ENCODE measurements around the gene C1QTNF9B. TPM values are rescaled to one million over a fixed set of nuclear protein-coding genes. Genes with fewer than 3 reads are reported as not detected.

C1QTNF9B gene
- total and polyA plus RNA-seq, 5 donors from 2014 or later, result not detected

DNA sequence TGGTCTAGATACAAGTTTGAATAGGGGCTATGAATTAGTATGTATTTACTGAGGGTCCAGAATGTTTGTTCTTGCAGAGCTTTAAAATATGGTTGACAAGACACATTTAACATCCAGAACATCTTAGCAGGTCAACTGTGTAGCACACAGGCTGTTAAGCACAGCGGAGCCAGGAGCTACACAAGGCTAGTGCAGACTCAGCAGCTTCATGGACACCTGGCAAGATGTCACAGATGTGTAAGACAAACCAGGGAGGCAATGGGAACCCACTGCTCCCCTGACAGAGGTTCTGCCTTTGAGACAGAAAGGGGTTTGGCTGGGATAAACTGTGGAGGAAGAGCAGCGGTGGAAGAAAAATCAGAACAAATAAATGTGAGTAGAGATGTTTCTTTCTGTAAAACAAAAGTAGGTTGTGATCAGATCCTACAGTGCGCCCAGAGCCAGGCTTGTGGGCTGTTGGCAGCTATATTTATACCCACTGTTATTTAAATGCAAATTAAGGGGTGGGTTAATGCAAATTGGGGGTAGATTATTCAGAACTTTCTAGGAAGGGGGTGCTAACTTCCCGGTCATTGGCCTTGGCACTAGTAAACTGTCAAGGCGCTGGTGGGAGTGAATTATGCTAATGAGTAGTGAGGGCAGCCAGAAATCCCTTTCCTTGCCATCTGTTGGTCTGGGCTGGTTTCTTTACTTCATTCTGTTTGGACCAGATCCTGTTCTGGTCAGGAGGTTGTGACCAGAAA, 41.1 kb downstream of the C1QTNF9B start:
- Histone ChIP-seq H3K9me3 (ENCODE audit: control insufficient read depth in 2 of 2, low read length in 2 of 2) (no peaks in the 10 kb centered on the region), H3K4me1 (ENCODE audit: control insufficient read depth, insufficient read depth, low read length, poor library complexity, severe bottlenecking) (no peaks in the 10 kb centered on the region), H3K27me3 (ENCODE audit: control insufficient read depth, insufficient read depth, low read length) (no peaks in the 10 kb centered on the region), H3K36me3 (ENCODE audit: control insufficient read depth, insufficient read depth, low read length) (peaks cover 5% of the 10 kb centered on the region), H3K4me3 (ENCODE audit: low read depth, low read length) (no peak overlapping the region), H3K27ac (ENCODE audit: insufficient read depth, low read length, poor library complexity, severe bottlenecking) (no peak overlapping the region)
- H3K9me3 Mint-ChIP-seq, result no peaks in the 10 kb centered on the region
- ATAC-seq (ENCODE audit: low read depth in 2 of 2) (no peak), DNase-seq (no peak)
- H3K4me3 Mint-ChIP-seq, result no peak overlapping the region
- peaks cover 29% of the 10 kb centered on the region for H3K36me3 Mint-ChIP-seq
- H3K27ac Mint-ChIP-seq, result peak overlapping the region in 1 of 3 donors; percentile 59
- H3K27me3 Mint-ChIP-seq, result no peaks in the 10 kb centered on the region
- peaks cover 0 to 5% (median 0%) of the 10 kb centered on the region in 4 donors for H3K4me1 Mint-ChIP-seq

DNA sequence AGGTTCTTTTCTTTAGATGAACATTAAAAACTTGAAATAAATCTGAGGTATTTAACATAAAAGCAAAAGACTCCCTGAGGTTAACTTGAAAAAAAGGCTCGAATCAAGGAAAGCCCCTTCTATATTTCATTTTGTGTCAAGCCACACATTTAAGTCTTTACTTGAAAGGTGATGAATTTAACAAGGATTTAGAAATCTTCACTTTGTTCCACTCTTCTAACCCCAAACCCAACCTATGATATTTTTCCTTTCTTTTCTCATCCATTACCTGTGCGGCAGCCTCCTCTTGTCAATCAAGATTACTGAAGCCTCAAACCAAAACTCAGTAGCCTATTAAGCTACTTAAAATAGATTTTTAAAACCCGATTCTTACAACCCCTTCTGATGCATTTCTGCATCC, 41.9 kb downstream of the C1QTNF9B start:
- H3K27me3 Mint-ChIP-seq, result no peaks in the 10 kb centered on the region
- ATAC-seq (ENCODE audit: low read depth in 2 of 2), result no peak
- H3K9me3 Mint-ChIP-seq, result no peaks in the 10 kb centered on the region
- H3K36me3 Mint-ChIP-seq, result peaks cover 31% of the 10 kb centered on the region
- Histone ChIP-seq H3K4me3 (ENCODE audit: low read depth, low read length) (no peak overlapping the region), H3K27me3 (ENCODE audit: control insufficient read depth, insufficient read depth, low read length) (no peaks in the 10 kb centered on the region), H3K9me3 (ENCODE audit: control insufficient read depth in 2 of 2, low read length in 2 of 2) (no peaks in the 10 kb centered on the region), H3K4me1 (ENCODE audit: control insufficient read depth, insufficient read depth, low read length, poor library complexity, severe bottlenecking) (no peaks in the 10 kb centered on the region), H3K27ac (ENCODE audit: insufficient read depth, low read length, poor library complexity, severe bottlenecking) (no peak overlapping the region), H3K36me3 (ENCODE audit: control insufficient read depth, insufficient read depth, low read length) (peaks cover 5% of the 10 kb centered on the region)
- H3K27ac Mint-ChIP-seq, result no peak overlapping the region
- no peak overlapping the region for H3K4me3 Mint-ChIP-seq
- H3K4me1 Mint-ChIP-seq, result peaks cover 0 to 5% (median under 1%) of the 10 kb centered on the region in 4 donors
- DNase-seq, result no peak

DNA sequence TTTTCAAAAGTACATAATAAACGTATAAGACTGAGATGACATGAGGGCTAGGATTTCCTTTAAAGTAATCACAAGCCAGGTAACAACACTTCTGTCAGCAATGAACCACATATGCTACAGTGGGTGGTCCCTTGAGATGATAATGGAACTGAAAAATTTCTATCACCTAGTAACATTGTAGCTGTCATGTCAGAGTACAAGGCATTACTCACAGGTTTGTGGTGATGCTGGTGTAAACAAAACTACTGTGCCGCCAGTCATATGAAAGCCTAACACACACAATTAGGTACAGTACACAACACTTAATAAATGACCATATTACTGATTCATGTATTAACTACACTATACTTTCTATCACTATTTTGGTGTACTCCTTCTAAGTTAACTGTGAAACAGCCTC, 45.0 kb downstream of the C1QTNF9B start:
- Mint-ChIP-seq H3K27me3 (no peaks in the 10 kb centered on the region), H3K27ac (no peak overlapping the region), H3K4me1 (peaks cover 0 to 7% (median 3%) of the 10 kb centered on the region in 4 donors), H3K9me3 (no peaks in the 10 kb centered on the region), H3K36me3 (peaks cover 46% of the 10 kb centered on the region), H3K4me3 (no peak overlapping the region)
- Histone ChIP-seq H3K9me3 (ENCODE audit: control insufficient read depth in 2 of 2, low read length in 2 of 2) (no peaks in the 10 kb centered on the region), H3K4me1 (ENCODE audit: control insufficient read depth, insufficient read depth, low read length, poor library complexity, severe bottlenecking) (no peaks in the 10 kb centered on the region), H3K27ac (ENCODE audit: insufficient read depth, low read length, poor library complexity, severe bottlenecking) (no peak overlapping the region), H3K4me3 (ENCODE audit: low read depth, low read length) (no peak overlapping the region), H3K27me3 (ENCODE audit: control insufficient read depth, insufficient read depth, low read length) (no peaks in the 10 kb centered on the region), H3K36me3 (ENCODE audit: control insufficient read depth, insufficient read depth, low read length) (peaks cover 5% of the 10 kb centered on the region)
- DNase-seq (no peak), ATAC-seq (ENCODE audit: low read depth in 2 of 2) (no peak)

DNA sequence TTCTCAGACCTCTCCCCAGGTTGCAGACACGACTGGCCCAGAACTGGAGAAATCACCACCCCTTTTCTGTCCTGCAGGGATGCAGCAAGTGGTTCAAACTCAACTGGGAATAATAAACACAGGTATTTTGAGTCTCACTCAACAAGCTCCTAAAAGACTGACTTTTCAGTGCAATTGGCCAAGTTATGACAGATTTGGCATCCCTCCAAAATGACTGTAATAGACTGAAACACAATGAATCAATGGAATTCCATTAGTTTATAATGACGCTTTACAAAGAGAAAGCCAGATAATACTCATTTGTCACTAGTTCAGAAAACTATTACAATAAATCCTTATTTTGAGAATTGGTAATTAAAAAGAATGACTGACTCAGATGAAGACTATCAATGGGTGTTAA, 46.2 kb downstream of the C1QTNF9B start:
- no peak for DNase-seq
- no peaks in the 10 kb centered on the region for H3K27me3 Mint-ChIP-seq
- H3K27me3 ChIP-seq (ENCODE audit: control insufficient read depth, insufficient read depth, low read length), result no peaks in the 10 kb centered on the region
- ATAC-seq (ENCODE audit: low read depth in 2 of 2), result no peak
- H3K4me1 Mint-ChIP-seq, result peaks cover 0 to 7% (median 3%) of the 10 kb centered on the region in 4 donors
- peaks cover 50% of the 10 kb centered on the region for H3K36me3 Mint-ChIP-seq
- no peaks in the 10 kb centered on the region for H3K36me3 ChIP-seq (ENCODE audit: control insufficient read depth, insufficient read depth, low read length)
- no peak overlapping the region for H3K27ac ChIP-seq (ENCODE audit: insufficient read depth, low read length, poor library complexity, severe bottlenecking)
- H3K27ac Mint-ChIP-seq, result no peak overlapping the region
- no peaks in the 10 kb centered on the region for H3K9me3 ChIP-seq (ENCODE audit: control insufficient read depth in 2 of 2, low read length in 2 of 2)
- H3K4me3 ChIP-seq (ENCODE audit: low read depth, low read length), result no peak overlapping the region
- no peak overlapping the region for H3K4me3 Mint-ChIP-seq
- no peaks in the 10 kb centered on the region for H3K4me1 ChIP-seq (ENCODE audit: control insufficient read depth, insufficient read depth, low read length, poor library complexity, severe bottlenecking)
- no peaks in the 10 kb centered on the region for H3K9me3 Mint-ChIP-seq

DNA sequence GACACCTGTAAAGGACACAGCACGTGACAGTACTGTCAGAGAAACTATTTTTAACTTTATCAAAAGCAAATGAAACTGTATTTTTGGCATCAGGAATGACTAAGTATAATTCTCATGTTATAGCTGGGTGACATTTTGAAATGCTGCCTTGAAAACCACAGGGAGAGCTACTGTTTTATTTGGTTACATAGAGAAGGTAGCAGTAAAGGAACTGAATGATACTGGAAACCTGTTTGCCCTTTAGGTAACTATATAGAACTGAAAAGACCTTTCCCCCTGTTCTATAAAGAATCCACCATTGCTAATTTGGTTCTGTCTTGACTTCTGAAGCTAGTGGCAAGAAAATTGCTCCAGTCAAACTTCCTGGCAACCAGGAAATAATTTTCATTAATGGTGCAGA, 47.2 kb downstream of the C1QTNF9B start:
- DNase-seq (no peak), ATAC-seq (ENCODE audit: low read depth in 2 of 2) (no peak)
- no peak overlapping the region for H3K4me3 Mint-ChIP-seq
- H3K9me3 ChIP-seq (ENCODE audit: control insufficient read depth in 2 of 2, low read length in 2 of 2), result no peaks in the 10 kb centered on the region
- peaks cover 50% of the 10 kb centered on the region for H3K36me3 Mint-ChIP-seq
- no peaks in the 10 kb centered on the region for H3K9me3 Mint-ChIP-seq
- no peaks in the 10 kb centered on the region for H3K4me1 ChIP-seq (ENCODE audit: control insufficient read depth, insufficient read depth, low read length, poor library complexity, severe bottlenecking)
- H3K27me3 Mint-ChIP-seq, result no peaks in the 10 kb centered on the region
- H3K27ac ChIP-seq (ENCODE audit: insufficient read depth, low read length, poor library complexity, severe bottlenecking), result no peak overlapping the region
- H3K4me1 Mint-ChIP-seq, result peaks cover 0 to 7% (median under 1%) of the 10 kb centered on the region in 4 donors
- no peak overlapping the region for H3K27ac Mint-ChIP-seq
- no peak overlapping the region for H3K4me3 ChIP-seq (ENCODE audit: low read depth, low read length)
- no peaks in the 10 kb centered on the region for H3K27me3 ChIP-seq (ENCODE audit: control insufficient read depth, insufficient read depth, low read length)
- H3K36me3 ChIP-seq (ENCODE audit: control insufficient read depth, insufficient read depth, low read length), result no peaks in the 10 kb centered on the region

DNA sequence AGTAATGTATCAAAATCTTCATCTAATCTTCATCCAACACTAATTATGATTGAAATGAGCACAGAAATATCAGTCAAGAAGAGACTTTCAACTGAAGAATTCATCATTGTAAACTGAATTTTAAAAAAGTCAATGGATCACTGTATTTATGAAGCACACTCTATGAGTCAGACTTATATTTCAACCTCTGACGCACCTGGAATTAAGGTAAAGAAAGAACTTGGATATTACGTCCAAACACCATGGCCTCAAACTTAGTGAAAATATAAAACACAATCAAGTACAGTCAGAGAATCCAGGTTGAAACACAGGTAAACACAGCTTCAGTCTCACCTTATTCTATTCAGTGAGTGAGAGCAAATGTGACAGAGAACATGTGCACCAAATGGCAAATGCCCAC, 47.6 kb downstream of the C1QTNF9B start:
- Histone ChIP-seq H3K4me3 (ENCODE audit: low read depth, low read length) (no peak overlapping the region), H3K36me3 (ENCODE audit: control insufficient read depth, insufficient read depth, low read length) (no peaks in the 10 kb centered on the region), H3K27me3 (ENCODE audit: control insufficient read depth, insufficient read depth, low read length) (no peaks in the 10 kb centered on the region), H3K27ac (ENCODE audit: insufficient read depth, low read length, poor library complexity, severe bottlenecking) (no peak overlapping the region), H3K4me1 (ENCODE audit: control insufficient read depth, insufficient read depth, low read length, poor library complexity, severe bottlenecking) (no peaks in the 10 kb centered on the region), H3K9me3 (ENCODE audit: control insufficient read depth in 2 of 2, low read length in 2 of 2) (no peaks in the 10 kb centered on the region)
- ATAC-seq (ENCODE audit: low read depth in 2 of 2) (no peak), DNase-seq (no peak)
- peaks cover 0 to 7% (median under 1%) of the 10 kb centered on the region in 4 donors for H3K4me1 Mint-ChIP-seq
- peaks cover 50% of the 10 kb centered on the region for H3K36me3 Mint-ChIP-seq
- no peak overlapping the region for H3K27ac Mint-ChIP-seq
- H3K4me3 Mint-ChIP-seq, result no peak overlapping the region
- no peaks in the 10 kb centered on the region for H3K9me3 Mint-ChIP-seq
- H3K27me3 Mint-ChIP-seq, result no peaks in the 10 kb centered on the region

DNA sequence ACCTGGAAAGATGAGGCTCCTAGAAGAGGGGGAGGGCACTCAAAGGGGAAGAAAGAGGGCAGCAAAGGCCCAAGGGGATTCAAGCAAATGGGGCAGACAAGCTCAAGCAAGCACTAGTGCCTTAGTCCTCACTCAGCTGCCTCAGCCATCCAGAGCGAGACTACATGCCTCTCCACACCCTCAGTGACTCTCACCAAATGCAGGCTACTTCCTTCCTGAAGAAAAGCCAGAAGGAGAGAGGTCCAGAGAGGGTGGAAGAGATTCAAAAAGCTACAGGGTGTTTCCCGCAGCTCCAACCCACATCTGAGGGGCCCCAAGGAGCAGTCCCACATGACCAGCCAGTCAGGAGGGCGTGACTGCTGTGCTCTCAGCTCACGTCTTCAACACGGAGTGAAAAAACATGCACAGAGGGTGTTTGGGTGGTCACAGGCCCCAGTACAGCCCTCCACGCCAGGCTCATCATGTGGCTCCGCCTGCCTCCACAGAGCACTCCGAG, 48.6 kb downstream of the C1QTNF9B start:
- no peaks in the 10 kb centered on the region for H3K27me3 ChIP-seq (ENCODE audit: control insufficient read depth, insufficient read depth, low read length)
- H3K4me3 ChIP-seq (ENCODE audit: low read depth, low read length), result no peak overlapping the region
- Mint-ChIP-seq H3K36me3 (peaks cover 55% of the 10 kb centered on the region), H3K4me1 (peaks cover 0 to 12% (median 4%) of the 10 kb centered on the region in 4 donors), H3K9me3 (no peaks in the 10 kb centered on the region), H3K4me3 (peak overlapping the region in 1 of 4 donors; percentile 19), H3K27ac (peak overlapping the region in 1 of 3 donors; percentile 0), H3K27me3 (no peaks in the 10 kb centered on the region)
- no peaks in the 10 kb centered on the region for H3K36me3 ChIP-seq (ENCODE audit: control insufficient read depth, insufficient read depth, low read length)
- no peaks in the 10 kb centered on the region for H3K4me1 ChIP-seq (ENCODE audit: control insufficient read depth, insufficient read depth, low read length, poor library complexity, severe bottlenecking)
- DNase-seq, result no peak
- ATAC-seq (ENCODE audit: low read depth in 2 of 2), result no peak
- H3K9me3 ChIP-seq (ENCODE audit: control insufficient read depth in 2 of 2, low read length in 2 of 2), result no peaks in the 10 kb centered on the region
- H3K27ac ChIP-seq (ENCODE audit: insufficient read depth, low read length, poor library complexity, severe bottlenecking), result no peak overlapping the region

DNA sequence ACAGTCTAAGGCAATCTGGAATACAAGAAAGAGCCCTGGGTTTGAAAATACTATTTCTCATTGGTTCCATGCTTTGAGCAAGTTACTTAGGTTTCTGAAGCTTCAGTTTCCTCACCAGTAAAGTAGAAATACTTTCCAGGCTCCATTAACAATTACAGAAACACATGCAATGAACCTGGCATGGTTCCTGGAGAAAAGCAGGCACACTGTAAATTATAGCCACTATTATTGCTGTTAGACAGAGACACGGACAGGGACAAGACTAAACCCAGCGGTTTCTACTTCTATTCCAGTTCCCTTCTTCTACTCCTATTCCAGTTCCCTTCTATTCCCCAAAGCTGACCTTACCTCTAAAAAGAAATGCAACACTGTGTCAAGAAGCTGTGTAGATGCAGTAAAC, 49.3 kb downstream of the C1QTNF9B start:
- no peak overlapping the region for H3K27ac ChIP-seq (ENCODE audit: insufficient read depth, low read length, poor library complexity, severe bottlenecking)
- H3K9me3 ChIP-seq (ENCODE audit: control insufficient read depth in 2 of 2, low read length in 2 of 2), result no peaks in the 10 kb centered on the region
- H3K4me1 ChIP-seq (ENCODE audit: control insufficient read depth, insufficient read depth, low read length, poor library complexity, severe bottlenecking), result no peaks in the 10 kb centered on the region
- no peak for DNase-seq
- H3K27me3 ChIP-seq (ENCODE audit: control insufficient read depth, insufficient read depth, low read length), result no peaks in the 10 kb centered on the region
- no peak for ATAC-seq (ENCODE audit: low read depth in 2 of 2)
- peak overlapping the region in 1 of 3 donors; percentile 0 for H3K27ac Mint-ChIP-seq
- H3K9me3 Mint-ChIP-seq, result no peaks in the 10 kb centered on the region
- H3K4me3 Mint-ChIP-seq, result no peak overlapping the region
- no peak overlapping the region for H3K4me3 ChIP-seq (ENCODE audit: low read depth, low read length)
- no peaks in the 10 kb centered on the region for H3K27me3 Mint-ChIP-seq
- H3K36me3 Mint-ChIP-seq, result peaks cover 58% of the 10 kb centered on the region
- peaks cover 0 to 12% (median 6%) of the 10 kb centered on the region in 4 donors for H3K4me1 Mint-ChIP-seq
- H3K36me3 ChIP-seq (ENCODE audit: control insufficient read depth, insufficient read depth, low read length), result no peaks in the 10 kb centered on the region

All from CD4-positive, CD25-positive, alpha-beta regulatory T cell (primary cell).